ENCODE data around the gene SLC24A4. TPM values are rescaled to one million over a fixed set of nuclear protein-coding genes. Genes with fewer than 3 reads are reported as not detected.

SLC24A4 gene
- total and polyA plus RNA-seq, 2 experiments from 2014 or later = 0.46 to 0.50 TPM

GRCh38 chr14:92452471-92452870 lies 129.5 kb downstream of the SLC24A4 start:
- no peak overlapping the region for H3K27ac ChIP-seq
- H3K4me1 ChIP-seq (ENCODE audit: insufficient read depth) = no peaks in the 10 kb centered on the region
- no peak overlapping the region for H2AFZ ChIP-seq
- TF ChIP-seq CTCF (IDR thresholded peaks at IDR 0.05; ENCODE audit: poor library complexity) (no peak), EZH2phosphoT487 (IDR thresholded peaks at IDR 0.05; ENCODE audit: low read depth, severe bottlenecking, unreplicated experiment) (no peak), EZH2 (IDR thresholded peaks at IDR 0.05; ENCODE audit: borderline replicate concordance) (no peak)
- no peaks in the 10 kb centered on the region for H3K27me3 ChIP-seq
- no peaks in the 10 kb centered on the region for H3K9me3 ChIP-seq (ENCODE audit: low read depth)
- H3K79me2 ChIP-seq = no peaks in the 10 kb centered on the region
- 96% methylated on average over 14 of the region's 14 CpGs for WGBS (ENCODE audit: low lambda C conversion rate, missing lambda C conversion rate)
- H3K36me3 ChIP-seq (replicated peaks; ENCODE audit: insufficient read depth, low read depth) = no peaks in the 10 kb centered on the region
- H4K20me1 ChIP-seq (ENCODE audit: insufficient read depth, poor library complexity, severe bottlenecking) = no peaks in the 10 kb centered on the region
- no peak overlapping the region for H3K4me2 ChIP-seq
- no peak for DNase-seq (ENCODE audit: low spot score)
- no peak overlapping the region for H3K4me3 ChIP-seq
- H3K9me2 ChIP-seq (replicated peaks; ENCODE audit: insufficient read depth) = no peaks in the 10 kb centered on the region

- Histone ChIP-seq H4K20me1 (ENCODE audit: insufficient read depth, poor library complexity, severe bottlenecking) (no peaks in the 10 kb centered on the region), H3K27me3 (no peaks in the 10 kb centered on the region), H3K9me2 (replicated peaks; ENCODE audit: insufficient read depth) (no peaks in the 10 kb centered on the region), H3K9me3 (ENCODE audit: low read depth) (no peaks in the 10 kb centered on the region), H3K36me3 (replicated peaks; ENCODE audit: insufficient read depth, low read depth) (no peaks in the 10 kb centered on the region), H3K4me3 (no peak overlapping the region), H3K79me2 (no peaks in the 10 kb centered on the region), H3K4me1 (ENCODE audit: insufficient read depth) (no peaks in the 10 kb centered on the region), H2AFZ (no peak overlapping the region), H3K4me2 (no peak overlapping the region), H3K27ac (no peak overlapping the region)
- TF ChIP-seq EZH2phosphoT487 (IDR thresholded peaks at IDR 0.05; ENCODE audit: low read depth, severe bottlenecking, unreplicated experiment) = no peak
- TF ChIP-seq CTCF (IDR thresholded peaks at IDR 0.05; ENCODE audit: poor library complexity) = no peak
- no peak for TF ChIP-seq EZH2 (IDR thresholded peaks at IDR 0.05; ENCODE audit: borderline replicate concordance)
- DNase-seq (ENCODE audit: low spot score) = no peak
- 95% methylated on average over 8 of the region's 8 CpGs for WGBS (ENCODE audit: low lambda C conversion rate, missing lambda C conversion rate)
These were observed 130.7 kb downstream of the SLC24A4 start for GRCh38 chr14:92453691-92454090.

GRCh38 chr14:92455231-92455630 lies 132.3 kb downstream of the SLC24A4 start:
- H3K9me3 ChIP-seq (ENCODE audit: low read depth) = no peaks in the 10 kb centered on the region
- H3K9me2 ChIP-seq (replicated peaks; ENCODE audit: insufficient read depth) = no peaks in the 10 kb centered on the region
- no peak overlapping the region for H3K4me2 ChIP-seq
- no peak overlapping the region for H3K4me3 ChIP-seq
- no peak overlapping the region for H3K27ac ChIP-seq
- H3K36me3 ChIP-seq (replicated peaks; ENCODE audit: insufficient read depth, low read depth) = no peaks in the 10 kb centered on the region
- no peaks in the 10 kb centered on the region for H4K20me1 ChIP-seq (ENCODE audit: insufficient read depth, poor library complexity, severe bottlenecking)
- no peaks in the 10 kb centered on the region for H3K79me2 ChIP-seq
- H3K27me3 ChIP-seq = no peaks in the 10 kb centered on the region
- no peak for TF ChIP-seq EZH2phosphoT487 (IDR thresholded peaks at IDR 0.05; ENCODE audit: low read depth, severe bottlenecking, unreplicated experiment)
- no peak for TF ChIP-seq EZH2 (IDR thresholded peaks at IDR 0.05; ENCODE audit: borderline replicate concordance)
- no peak for TF ChIP-seq CTCF (IDR thresholded peaks at IDR 0.05; ENCODE audit: poor library complexity)
- no peak overlapping the region for H2AFZ ChIP-seq
- DNase-seq (ENCODE audit: low spot score) = no peak
- no peaks in the 10 kb centered on the region for H3K4me1 ChIP-seq (ENCODE audit: insufficient read depth)
- 100% methylated on average over 2 of the region's 2 CpGs for WGBS (ENCODE audit: low lambda C conversion rate, missing lambda C conversion rate)

Data from hepatocyte (in vitro differentiated cells).